HCT116 (cell line): Measurements from ENCODE around the gene PSMG3. TPM values are rescaled to one million over a fixed set of nuclear protein-coding genes. Genes with fewer than 3 reads are reported as not detected.

ENCODE experiments used
- ATAC-seq: fragments of 200-7000 bp; cut with Tn5 transposase; 2 replicates; pipeline ENCODE4 v1.9.1; 2020; ENCODE audit warnings: mild to moderate bottlenecking, moderate library complexity
- BruUV-seq: library from RNA; stranded (reverse); fragments of 400-500 nt; replicated peaks from 2 replicates; lab custom pipeline; 2021; lab: Mats Ljungman, UMichigan
- CTCF ChIA-PET: fragments of 300-600 bp; sonication (Branson Sonifier 250); formaldehyde crosslinking; loops from one replicate; lab custom pipeline; 2021; ENCODE audit warnings: antibody characterized with exemption; lab: Charles Lee
- POLR2A ChIA-PET: fragments of 300-600, 350-600 bp; sonication (Branson Sonifier 250); formaldehyde crosslinking; loops from one replicate; lab custom pipeline; 2021; ENCODE audit warnings: antibody characterized with exemption; lab: Charles Lee
- RAD21 ChIA-PET, 2 experiments: fragments of 300-600 bp; sonication (Branson Sonifier 250); formaldehyde crosslinking; loops; one replicate each; lab custom pipeline; 2023; ENCODE audit warnings: low total read pairs in 2 of 2; ENCODE audit not compliant: uncharacterized antibody in 2 of 2, unreplicated experiment in 2 of 2, low non-redundant PET in 1 of 2; lab: Charles Lee
- DNase-seq: peaks from one replicate; pipeline ENCODE4 v3.0.0-alpha.2; 2010; ENCODE audit warnings: low read depth, low spot score
- H2AFZ ChIP-seq: fragments of 200-600 bp; shearing (Covaris generic), sonication (generic); 2 replicates; pipeline ENCODE4 v1.6.1; 2017; ENCODE audit warnings: low read depth, mixed run types, mixed read lengths, antibody characterized with exemption, low read length; ENCODE audit not compliant: poor library complexity, severe bottlenecking
- H3K27ac ChIP-seq: 2 replicates; pipeline ENCODE4 v1.5.1; 2012; ENCODE audit warnings: low read depth, low read length
- H3K27me3 ChIP-seq: fragments of 200-600 bp; sonication (generic); 2 replicates; pipeline ENCODE4 v1.6.1; 2016; ENCODE audit warnings: mixed run types, low read length, mixed read lengths; ENCODE audit not compliant: insufficient read depth
- H3K36me3 ChIP-seq, 2 experiments: fragments of 200-500 bp in 1 of 2; fragments of 200-600 bp in 1 of 2; sonication (Bioruptor generic) in 1 of 2; sonication (generic) in 1 of 2; 2 replicates each; pipeline versions ENCODE4 v1.5.1 to v1.6.1; 2014 to 2016; ENCODE audit warnings: low read length in 2 of 2, inconsistent platforms in 1 of 2, mixed read lengths in 1 of 2, mixed run types in 1 of 2; ENCODE audit not compliant: insufficient read depth in 2 of 2, control insufficient read depth in 1 of 2
- H3K4me1 ChIP-seq, 2 experiments: fragments of 200-600 bp in 1 of 2; sonication (generic) in 1 of 2; 2 replicates each; pipeline versions ENCODE4 v1.5.1 to v1.6.1; 2012 to 2017; ENCODE audit warnings: low read length in 2 of 2, inconsistent platforms in 1 of 2, mild to moderate bottlenecking in 1 of 2, mixed read lengths in 1 of 2, mixed run types in 1 of 2, moderate library complexity in 1 of 2; ENCODE audit not compliant: insufficient read depth in 2 of 2, control insufficient read depth in 1 of 2
- H3K4me2 ChIP-seq: fragments of 200-600 bp; sonication (generic); 2 replicates; pipeline ENCODE4 v1.6.1; 2017; ENCODE audit warnings: mixed run types, low read length, mixed read lengths
- H3K4me3 ChIP-seq, 2 experiments: fragments of 200-600 bp in 1 of 2; sonication (generic) in 1 of 2; replicated peaks in 1 of 2; 2 replicates each; pipeline ENCODE4 v1.5.1; 2011 to 2016; ENCODE audit warnings: low read length in 2 of 2, control low read depth in 1 of 2, low read depth in 1 of 2, mild to moderate bottlenecking in 1 of 2, mixed read lengths in 1 of 2, mixed run types in 1 of 2
- H3K79me2 ChIP-seq: fragments of 200-600 bp; sonication (generic); 2 replicates; pipeline ENCODE4 v1.6.1; 2017; ENCODE audit warnings: mild to moderate bottlenecking, mixed run types, low read length, moderate library complexity, mixed read lengths; ENCODE audit not compliant: insufficient read depth
- H3K9ac ChIP-seq: fragments of 200-600 bp; sonication (generic); 2 replicates; pipeline ENCODE4 v1.6.1; 2016; ENCODE audit warnings: low read length, mixed read lengths
- H3K9me2 ChIP-seq: fragments of 200-600 bp; sonication (generic), shearing (Covaris generic); 2 replicates; pipeline ENCODE4 v1.6.1; 2017; ENCODE audit warnings: mixed run types, mild to moderate bottlenecking, moderate library complexity; ENCODE audit not compliant: insufficient read depth
- H3K9me3 ChIP-seq, 2 experiments: fragments of 200-500 bp in 1 of 2; fragments of 200-600 bp in 1 of 2; sonication (Bioruptor generic) in 1 of 2; sonication (generic) in 1 of 2; 2 replicates each; pipeline ENCODE4 v1.6.1; 2014 to 2017; ENCODE audit warnings: low read length in 2 of 2, mixed read lengths in 2 of 2, inconsistent platforms in 1 of 2, low read depth in 1 of 2, mild to moderate bottlenecking in 1 of 2, mixed run types in 1 of 2, moderate library complexity in 1 of 2; ENCODE audit not compliant: control insufficient read depth in 1 of 2, insufficient read depth in 1 of 2
- H4K20me1 ChIP-seq: fragments of 200-600 bp; sonication (generic), shearing (Covaris generic); 2 replicates; pipeline ENCODE4 v1.6.1; 2017; ENCODE audit warnings: mixed run types, mild to moderate bottlenecking, moderate library complexity; ENCODE audit not compliant: insufficient read depth
- EZH2 ChIP-seq: fragments of 200-600 bp; sonication (generic); IDR thresholded peaks from 2 replicates; pipeline ENCODE4 v1.6.1; 2017; ENCODE audit warnings: antibody characterized with exemption, mixed run types
- JUND ChIP-seq: IDR thresholded peaks from 2 replicates; pipeline ENCODE4 v1.6.1; 2012
- YY1 ChIP-seq: IDR thresholded peaks from 2 replicates; pipeline ENCODE4 v1.6.1; 2011; ENCODE audit warnings: low read length, low read depth, moderate library complexity, mild to moderate bottlenecking; ENCODE audit not compliant: insufficient replicate concordance; ENCODE audit errors: extremely low read depth
- ZFX ChIP-seq: fragments of 450-650 bp; IDR thresholded peaks from 2 replicates; pipeline ENCODE4 v1.6.1; 2017
- intact Hi-C: fragments of 100-400 bp; cut with micrococcal nuclease; formaldehyde crosslinking; loops from 2 replicates; pipeline ENCODE4 v1.10.0; 2022
- total RNA-seq: library from RNA; stranded (reverse); gene quantifications from one replicate; pipeline ENCODE4 v1.2.1, GENCODE V29; 2021; ENCODE audit not compliant: unreplicated experiment
- TF ChIP-seq, protein P1 (sequence below): IDR thresholded peaks from 2 replicates; pipeline ENCODE4 v1.6.1; 2012
- TF ChIP-seq, protein P2 (sequence below): IDR thresholded peaks from 2 replicates; pipeline ENCODE4 v1.6.1; 2012; ENCODE audit warnings: low read depth

PSMG3 gene
- total RNA-seq, 1 experiment from 2014 or later: 60.9 TPM

DNA sequence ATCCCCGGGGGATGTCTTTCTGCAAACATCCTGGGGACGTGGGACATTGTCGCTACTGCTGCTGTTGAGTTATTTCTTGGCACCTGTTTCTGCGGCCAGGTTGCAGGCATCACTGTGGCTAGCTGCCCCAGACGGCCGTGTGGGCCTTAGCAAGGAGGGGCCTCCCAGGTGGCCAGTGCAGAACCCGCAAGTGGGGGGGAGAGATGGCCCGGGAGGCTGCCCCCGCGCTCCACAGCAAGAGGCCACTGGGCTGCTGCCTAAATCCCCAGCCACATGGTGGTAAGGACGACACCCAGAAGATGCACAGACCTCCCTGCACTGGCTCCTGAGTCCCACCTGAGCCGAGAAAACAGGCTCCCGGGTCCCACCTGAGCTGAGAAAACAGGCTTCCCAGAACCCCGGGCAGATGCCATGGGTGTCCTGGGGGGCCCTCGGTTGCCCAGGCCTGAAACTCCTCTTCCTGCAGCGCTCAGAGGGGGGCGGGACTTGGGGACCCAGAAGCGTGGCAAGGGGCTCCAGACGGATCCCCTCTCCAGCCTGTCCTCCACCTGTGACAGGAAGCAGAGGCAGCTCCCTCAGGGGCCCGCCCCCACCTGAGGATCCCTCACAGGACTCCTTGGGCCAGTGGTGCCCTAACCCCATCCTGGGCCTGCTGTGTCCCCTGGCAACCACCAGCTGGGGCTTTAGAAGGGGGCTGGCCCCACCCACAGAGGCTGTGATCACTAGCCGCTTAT, 40.3 kb downstream of the PSMG3 start (continued):
- TF ChIP-seq YY1 (no peak), EZH2 (no peak), JUND (no peak), ZFX (no peak)
- TF ChIP-seq, protein P1, sequence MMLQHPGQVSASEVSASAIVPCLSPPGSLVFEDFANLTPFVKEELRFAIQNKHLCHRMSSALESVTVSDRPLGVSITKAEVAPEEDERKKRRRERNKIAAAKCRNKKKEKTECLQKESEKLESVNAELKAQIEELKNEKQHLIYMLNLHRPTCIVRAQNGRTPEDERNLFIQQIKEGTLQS: no peak

DNA sequence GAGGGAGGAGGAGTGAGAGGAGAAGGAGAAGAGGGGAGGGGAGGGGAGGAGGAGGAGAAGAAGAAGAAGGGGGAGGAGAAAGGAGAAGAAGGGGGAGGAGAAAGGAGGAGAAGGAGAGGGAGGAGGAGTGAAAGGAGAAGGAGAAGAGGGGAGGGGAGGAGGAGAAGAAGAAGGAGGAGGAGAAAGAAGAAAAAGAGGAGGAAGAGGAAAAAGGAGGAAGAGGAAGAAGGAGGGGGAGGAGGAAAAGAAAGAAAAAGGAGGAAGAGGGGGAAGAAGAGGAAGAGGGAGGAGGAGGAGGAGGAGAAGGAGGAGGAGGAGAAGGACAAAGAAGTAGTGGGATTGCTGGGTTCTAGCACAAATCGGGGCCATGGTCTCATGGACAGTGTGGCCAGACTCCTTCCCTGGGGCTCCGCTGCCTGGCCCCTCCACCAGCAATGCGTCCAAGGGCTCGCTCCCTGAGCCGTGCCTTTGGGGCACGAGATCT, 43.5 kb downstream of the PSMG3 start:
- no TSS peak for BruUV-seq
- Histone ChIP-seq H4K20me1 (no peaks in the 10 kb centered on the region), H3K9me3 (no peaks in the 10 kb centered on the region), H3K27ac (peak overlapping the region; percentile 35; the same call in 1 of the 2 replicates), H3K27me3 (no peaks in the 10 kb centered on the region), H3K36me3 (no peaks in the 10 kb centered on the region)
- ATAC-seq: peak; percentile 49; the same call in 1 of the 2 replicates
- RAD21 ChIA-PET: no interaction called here
- TF ChIP-seq JUND: no peak
- TF ChIP-seq, protein P2, sequence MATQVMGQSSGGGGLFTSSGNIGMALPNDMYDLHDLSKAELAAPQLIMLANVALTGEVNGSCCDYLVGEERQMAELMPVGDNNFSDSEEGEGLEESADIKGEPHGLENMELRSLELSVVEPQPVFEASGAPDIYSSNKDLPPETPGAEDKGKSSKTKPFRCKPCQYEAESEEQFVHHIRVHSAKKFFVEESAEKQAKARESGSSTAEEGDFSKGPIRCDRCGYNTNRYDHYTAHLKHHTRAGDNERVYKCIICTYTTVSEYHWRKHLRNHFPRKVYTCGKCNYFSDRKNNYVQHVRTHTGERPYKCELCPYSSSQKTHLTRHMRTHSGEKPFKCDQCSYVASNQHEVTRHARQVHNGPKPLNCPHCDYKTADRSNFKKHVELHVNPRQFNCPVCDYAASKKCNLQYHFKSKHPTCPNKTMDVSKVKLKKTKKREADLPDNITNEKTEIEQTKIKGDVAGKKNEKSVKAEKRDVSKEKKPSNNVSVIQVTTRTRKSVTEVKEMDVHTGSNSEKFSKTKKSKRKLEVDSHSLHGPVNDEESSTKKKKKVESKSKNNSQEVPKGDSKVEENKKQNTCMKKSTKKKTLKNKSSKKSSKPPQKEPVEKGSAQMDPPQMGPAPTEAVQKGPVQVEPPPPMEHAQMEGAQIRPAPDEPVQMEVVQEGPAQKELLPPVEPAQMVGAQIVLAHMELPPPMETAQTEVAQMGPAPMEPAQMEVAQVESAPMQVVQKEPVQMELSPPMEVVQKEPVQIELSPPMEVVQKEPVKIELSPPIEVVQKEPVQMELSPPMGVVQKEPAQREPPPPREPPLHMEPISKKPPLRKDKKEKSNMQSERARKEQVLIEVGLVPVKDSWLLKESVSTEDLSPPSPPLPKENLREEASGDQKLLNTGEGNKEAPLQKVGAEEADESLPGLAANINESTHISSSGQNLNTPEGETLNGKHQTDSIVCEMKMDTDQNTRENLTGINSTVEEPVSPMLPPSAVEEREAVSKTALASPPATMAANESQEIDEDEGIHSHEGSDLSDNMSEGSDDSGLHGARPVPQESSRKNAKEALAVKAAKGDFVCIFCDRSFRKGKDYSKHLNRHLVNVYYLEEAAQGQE: no peak
- TF ChIP-seq, all 23 proteins: peak for 0
- intact Hi-C loops: no loop called here
- Histone ChIP-seq H3K9me2 (no peaks in the 10 kb centered on the region), H2AFZ (no peak overlapping the region), H3K4me1 (peaks cover 15 to 38% of the 10 kb centered on the region in 2 experiments), H3K9ac (no peak overlapping the region), H3K4me2 (peak overlapping the region; percentile 15; the same call in 1 of the 2 replicates), H3K4me3 (no peak overlapping the region), H3K79me2 (peaks cover 3% of the 10 kb centered on the region)
- ChIA-PET CTCF (no interaction called here), POLR2A (no interaction called here)
- no peak for DNase-seq
